Activated CD8-positive, alpha-beta T cell treated with anti-CD3 and anti-CD28 coated beads for 36 hours (primary cell): ENCODE results near the gene RALBP1. TPM values are rescaled to one million over a fixed set of nuclear protein-coding genes. Genes with fewer than 3 reads are reported as not detected.
A peak's percentile ranks its signal among the peaks of the same experiment; 100 is the strongest.

Source experiments
- ATAC-seq: fragments of 200-7000 bp; cut with Tn5 transposase; one replicate; pipeline ENCODE4 v1.10.0; 2021; ENCODE audit warnings: mild to moderate bottlenecking, moderate library complexity
- CTCF ChIA-PET: fragments of 350-600 bp; sonication (Branson Sonifier 250); formaldehyde crosslinking; loops from one replicate; lab custom pipeline; 2021; ENCODE audit warnings: antibody characterized with exemption; lab: Charles Lee
- POLR2A ChIA-PET: fragments of 350-600 bp; sonication (Branson Sonifier 250); formaldehyde crosslinking; loops from one replicate; lab custom pipeline; 2021; ENCODE audit warnings: antibody characterized with exemption; lab: Charles Lee
- DNase-seq: peaks from one replicate; pipeline ENCODE4 v3.0.0-alpha.2; 2020
- H3K27ac Mint-ChIP-seq: one replicate; pipeline ENCODE4 v1.8.0; 2021; ENCODE audit warnings: mild to moderate bottlenecking, mixed read lengths
- H3K27me3 Mint-ChIP-seq: one replicate; pipeline ENCODE4 v1.8.0; 2021; ENCODE audit warnings: mixed read lengths
- H3K36me3 Mint-ChIP-seq: one replicate; pipeline ENCODE4 v1.8.0; 2021; ENCODE audit warnings: low read depth, mixed read lengths
- H3K4me1 Mint-ChIP-seq: one replicate; pipeline ENCODE4 v1.8.0; 2021; ENCODE audit warnings: low read depth, mixed read lengths
- H3K4me3 Mint-ChIP-seq: one replicate; pipeline ENCODE4 v1.8.0; 2021; ENCODE audit warnings: mild to moderate bottlenecking, moderate library complexity, mixed read lengths
- H3K9me3 Mint-ChIP-seq: one replicate; pipeline ENCODE4 v1.8.0; 2021; ENCODE audit warnings: mixed read lengths
- intact Hi-C: fragments of 100-400 bp; cut with micrococcal nuclease; formaldehyde crosslinking; loops from one replicate; pipeline ENCODE4 v1.10.0; 2022
- total RNA-seq, 2 experiments: library from RNA; stranded (reverse); gene quantifications; one replicate each; pipeline ENCODE4 v1.2.3, GENCODE V29; 2021
- TF ChIP-seq, protein P1 (sequence below): fragments of 200-600 bp; IDR thresholded peaks from one replicate; pipeline ENCODE4 v1.8.0; 2022; ENCODE audit warnings: antibody characterized with exemption, mild to moderate bottlenecking

RALBP1 gene
- total RNA-seq, 2 experiments from 2014 or later, result 47.8 to 50.2 TPM

GRCh38 chr18:9559253-9559652 lies 83.9 kb downstream of the RALBP1 start:
- Mint-ChIP-seq H3K4me1 (no peaks in the 10 kb centered on the region), H3K9me3 (no peaks in the 10 kb centered on the region), H3K4me3 (no peak overlapping the region), H3K27me3 (no peaks in the 10 kb centered on the region), H3K27ac (no peak overlapping the region), H3K36me3 (peaks cover 31% of the 10 kb centered on the region)
- ChIA-PET POLR2A (no interaction called here), CTCF (no interaction called here)
- DNase-seq (no peak), ATAC-seq (no peak)
- intact Hi-C loops, result no loop called here
- TF ChIP-seq, protein P1, sequence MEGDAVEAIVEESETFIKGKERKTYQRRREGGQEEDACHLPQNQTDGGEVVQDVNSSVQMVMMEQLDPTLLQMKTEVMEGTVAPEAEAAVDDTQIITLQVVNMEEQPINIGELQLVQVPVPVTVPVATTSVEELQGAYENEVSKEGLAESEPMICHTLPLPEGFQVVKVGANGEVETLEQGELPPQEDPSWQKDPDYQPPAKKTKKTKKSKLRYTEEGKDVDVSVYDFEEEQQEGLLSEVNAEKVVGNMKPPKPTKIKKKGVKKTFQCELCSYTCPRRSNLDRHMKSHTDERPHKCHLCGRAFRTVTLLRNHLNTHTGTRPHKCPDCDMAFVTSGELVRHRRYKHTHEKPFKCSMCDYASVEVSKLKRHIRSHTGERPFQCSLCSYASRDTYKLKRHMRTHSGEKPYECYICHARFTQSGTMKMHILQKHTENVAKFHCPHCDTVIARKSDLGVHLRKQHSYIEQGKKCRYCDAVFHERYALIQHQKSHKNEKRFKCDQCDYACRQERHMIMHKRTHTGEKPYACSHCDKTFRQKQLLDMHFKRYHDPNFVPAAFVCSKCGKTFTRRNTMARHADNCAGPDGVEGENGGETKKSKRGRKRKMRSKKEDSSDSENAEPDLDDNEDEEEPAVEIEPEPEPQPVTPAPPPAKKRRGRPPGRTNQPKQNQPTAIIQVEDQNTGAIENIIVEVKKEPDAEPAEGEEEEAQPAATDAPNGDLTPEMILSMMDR, result no peak

- Mint-ChIP-seq H3K27me3 (no peaks in the 10 kb centered on the region), H3K4me3 (no peak overlapping the region), H3K4me1 (no peaks in the 10 kb centered on the region), H3K27ac (no peak overlapping the region), H3K36me3 (peaks cover 20% of the 10 kb centered on the region), H3K9me3 (no peaks in the 10 kb centered on the region)
- CTCF ChIA-PET, result interaction anchor here (1.0 to 1.1 kb wide), 2 partner anchors 9 to 14 kb away, joined by 3 read pairs; no protein-coding TSS in a partner anchor
- POLR2A ChIA-PET, result no interaction called here
- TF ChIP-seq, protein P1, result no peak
- intact Hi-C loops, result no loop called here
- ATAC-seq, result no peak
- no peak for DNase-seq
Observed at GRCh38 chr18:9561759-9562158, 86.4 kb downstream of the RALBP1 start.

DNA sequence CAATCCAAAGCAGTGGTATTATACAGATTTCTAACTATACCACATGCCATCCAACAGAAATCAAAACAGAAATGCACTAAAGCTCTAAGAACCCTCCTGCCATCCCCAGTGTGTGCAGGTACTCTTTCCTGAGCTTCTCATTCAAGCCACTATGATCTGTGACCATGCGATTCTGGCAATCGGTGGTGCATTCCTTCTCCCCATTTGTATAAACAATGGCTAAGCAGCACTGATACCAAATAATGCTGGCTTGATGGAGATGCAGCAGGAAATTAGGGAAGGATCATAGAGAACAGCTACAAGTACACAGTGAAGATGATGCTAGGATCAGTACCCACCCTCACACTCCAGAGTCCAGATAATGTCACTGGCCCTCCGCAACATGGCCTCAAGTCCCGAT lies 87.3 kb downstream of the RALBP1 start:
- TF ChIP-seq, protein P1, result no peak
- Mint-ChIP-seq H3K4me3 (no peak overlapping the region), H3K36me3 (peaks cover 15% of the 10 kb centered on the region), H3K27ac (peak overlapping the region; percentile 21), H3K27me3 (no peaks in the 10 kb centered on the region), H3K9me3 (no peaks in the 10 kb centered on the region), H3K4me1 (no peaks in the 10 kb centered on the region)
- intact Hi-C loops, result no loop called here
- ChIA-PET CTCF (interaction anchor here (1.0 to 1.1 kb wide), 2 partner anchors 10 to 13 kb away, joined by 3 read pairs; no protein-coding TSS in a partner anchor), POLR2A (no interaction called here)
- DNase-seq (no peak), ATAC-seq (no peak)

DNA sequence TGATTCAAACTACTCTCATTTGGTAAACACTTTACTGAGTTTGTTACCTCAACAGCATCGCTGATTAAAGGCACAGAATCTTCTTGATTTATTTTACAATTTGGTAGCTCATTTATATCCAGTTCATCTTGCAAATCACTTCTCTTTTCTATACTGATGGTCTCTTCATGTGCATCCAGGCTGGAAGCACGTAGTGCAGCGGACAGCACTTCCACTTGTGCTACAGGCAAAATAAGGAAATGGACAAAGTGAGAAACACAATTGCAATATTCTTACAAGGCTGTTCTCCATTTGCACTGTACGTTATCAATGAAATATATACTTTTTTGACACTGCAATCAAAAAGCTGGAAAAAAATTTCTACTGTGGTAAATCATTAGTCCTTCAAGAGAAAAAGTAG lies 88.0 kb downstream of the RALBP1 start:
- H3K27ac Mint-ChIP-seq, result no peak overlapping the region
- DNase-seq (no peak), ATAC-seq (no peak)
- ChIA-PET CTCF (interaction anchor here (0.8 to 0.9 kb wide), 2 partner anchors 12 to 14 kb away, joined by 3 read pairs; no protein-coding TSS in a partner anchor), POLR2A (no interaction called here)
- no peaks in the 10 kb centered on the region for H3K27me3 Mint-ChIP-seq
- H3K9me3 Mint-ChIP-seq, result no peaks in the 10 kb centered on the region
- H3K36me3 Mint-ChIP-seq, result peaks cover 13% of the 10 kb centered on the region
- intact Hi-C loops, result no loop called here
- H3K4me3 Mint-ChIP-seq, result no peak overlapping the region
- H3K4me1 Mint-ChIP-seq, result no peaks in the 10 kb centered on the region
- TF ChIP-seq, protein P1, result no peak

- ChIA-PET CTCF (interaction anchor here (0.8 kb wide), 1 partner anchor 11 kb away, joined by 3 read pairs; no protein-coding TSS in a partner anchor), POLR2A (no interaction called here)
- TF ChIP-seq, protein P1, result no peak
- ATAC-seq (no peak), DNase-seq (no peak)
- no peak overlapping the region for H3K4me3 Mint-ChIP-seq
- H3K27ac Mint-ChIP-seq, result no peak overlapping the region
- intact Hi-C loops, result no loop called here
- H3K9me3 Mint-ChIP-seq, result no peaks in the 10 kb centered on the region
- no peaks in the 10 kb centered on the region for H3K4me1 Mint-ChIP-seq
- H3K27me3 Mint-ChIP-seq, result no peaks in the 10 kb centered on the region
- H3K36me3 Mint-ChIP-seq, result peaks cover 17% of the 10 kb centered on the region
Observed at GRCh38 chr18:9565407-9565806, 90.1 kb downstream of the RALBP1 start.
